Motor neuron (in vitro differentiated cells): ENCODE results near the gene TTC7B. TPM values are rescaled to one million over a fixed set of nuclear protein-coding genes. Genes with fewer than 3 reads are reported as not detected.

Source experiments
- ATAC-seq, 8 experiments: fragments of 200-7000 bp; cut with Tn5 transposase; replicated peaks in 6 of 8; 2 replicates each; pipeline ENCODE4 v1.8.0; 2021; ENCODE audit warnings: mild to moderate bottlenecking in 8 of 8, moderate library complexity in 8 of 8
- H3K27ac ChIP-seq, 2 donors: fragments of 250-450 bp; sonication (Bioruptor Pico); 2 replicates each; pipeline ENCODE4 v1.9.0; 2021; ENCODE audit warnings: antibody characterized with exemption in 2 of 2, mild to moderate bottlenecking in 2 of 2, moderate library complexity in 1 of 2
- H3K4me1 ChIP-seq, 2 donors: fragments of 250-450 bp; sonication (Bioruptor Pico); replicated peaks in 1 of 2; 2 replicates each; pipeline ENCODE4 v1.6.1; 2021; ENCODE audit warnings: antibody characterized with exemption in 2 of 2, mild to moderate bottlenecking in 2 of 2, moderate library complexity in 1 of 2
- H3K4me3 ChIP-seq, 5 donors: fragments of 250-450 bp; sonication (Bioruptor Pico); 2 replicates each; pipeline ENCODE4 v1.9.0; 2021; ENCODE audit warnings: antibody characterized with exemption in 5 of 5, mild to moderate bottlenecking in 5 of 5, moderate library complexity in 4 of 5
- WGBS, 10 experiments: fragments of 450-650 bp; shearing (Covaris generic); methylation state at CpG; one replicate each; pipeline ENCODE4 v1.0.0; 2022; 5-methylcytosine and 5-hydroxymethylcytosine counted together
- in situ Hi-C, 9 experiments: fragments of 400-800 bp; cut with MboI; loops; one replicate each; pipeline ENCODE4 v1.15.0; 2021; ENCODE audit warnings: low sequenced_read_pairs in 9 of 9, low pct_unique_long_range_greater_than_20kb in 2 of 9; ENCODE audit not compliant: unreplicated experiment in 9 of 9
- total RNA-seq, 8 experiments: library from RNA; unstranded; fragments of 300-600 nt; gene quantifications; 2 replicates each; pipeline versions ENCODE4 v1.2.3 to v1.2.4, GENCODE V29; 2022

Gene TTC7B
- total RNA-seq, 8 experiments from 2014 or later: 0.81 to 38.2 (median 22.8) TPM

- Histone ChIP-seq H3K4me3 (no peak overlapping the region), H3K4me1 (peaks cover 12 to 16% of the 10 kb centered on the region in 2 donors), H3K27ac (no peak overlapping the region)
- WGBS, 10 experiments: 0 to 93% (median 60%) methylated on average over 1 to 6 of the region's 11 CpGs; no CpG with 5 or more reads in 3 of the 10 experiments
- no peak for ATAC-seq
- in situ Hi-C loops: no loop called here
Measured at GRCh38 chr14:90483571-90483974, 332.7 kb downstream of the TTC7B start.

GRCh38 chr14:90483117-90483516 is 333.1 kb downstream of the TTC7B start:
- no peak overlapping the region for H3K27ac ChIP-seq

DNA sequence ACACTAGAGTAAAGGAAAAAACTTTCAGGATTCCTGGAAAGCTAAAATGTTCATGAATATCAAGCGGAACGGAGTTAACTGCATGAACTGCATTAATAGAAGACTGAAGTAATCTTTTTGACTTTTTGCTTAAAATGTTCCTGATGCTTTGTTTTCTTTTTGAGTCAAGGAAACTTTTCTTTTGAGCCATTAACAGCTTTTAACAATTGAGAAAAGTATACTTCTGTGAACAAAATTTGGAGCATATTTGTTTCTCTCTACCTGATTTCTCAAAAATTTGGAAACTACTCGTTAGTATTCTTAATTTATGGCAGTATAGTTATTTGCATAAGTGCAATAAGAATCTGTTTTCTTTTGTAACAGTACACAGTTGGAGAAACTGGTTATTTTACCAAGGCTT is 340.9 kb downstream of the TTC7B start:
- Histone ChIP-seq H3K4me1 (no peaks in the 10 kb centered on the region), H3K27ac (no peak overlapping the region), H3K4me3 (no peak overlapping the region)
- in situ Hi-C loops: no loop called here
- 13 to 100% (median 57%) methylated on average over 1 to 3 of the region's 3 CpGs for WGBS, 10 experiments
- ATAC-seq: no peak

More at GRCh38 chr14:90483117-90483516, 333.1 kb downstream of the TTC7B start:
- ATAC-seq: no peak
- in situ Hi-C loops: no loop called here
- peaks cover 12 to 16% of the 10 kb centered on the region in 2 donors for H3K4me1 ChIP-seq
- WGBS, 10 experiments: 75 to 100% (median 87%) methylated on average over 1 to 2 of the region's 2 CpGs; no CpG with 5 or more reads in 2 of the 10 experiments
- no peak overlapping the region for H3K4me3 ChIP-seq

Other genes starting within 250 kb of the TTC7B start
- 10 to 100 TPM in 2 of 8 experiments, 1 to 10 TPM in 6; 2.5 to 25.2 (median 5.8) TPM for gene RPS6KA5, start 244.2 kb upstream of the TTC7B start, total RNA-seq